Neural progenitor cell (in vitro differentiated cells): ENCODE measurements around the gene LRBA. TPM values are rescaled to one million over a fixed set of nuclear protein-coding genes. Genes with fewer than 3 reads are reported as not detected.

Source experiments
- DNase-seq: peaks from one replicate; pipeline ENCODE4 v3.0.0-alpha.2; 2016; ENCODE audit warnings: low spot score
- H2AFZ ChIP-seq: fragments of 200-600 bp; sonication (generic); replicated peaks from 2 replicates; pipeline ENCODE4 v1.6.1; 2016; ENCODE audit warnings: antibody characterized with exemption
- H3F3A ChIP-seq: fragments of 200-600 bp; sonication (generic); 2 replicates; pipeline ENCODE4 v1.6.1; 2016; ENCODE audit warnings: antibody characterized with exemption, low read depth
- H3K27ac ChIP-seq: fragments of 200-600 bp; sonication (generic); 2 replicates; pipeline ENCODE4 v1.5.1; 2016; ENCODE audit warnings: mild to moderate bottlenecking
- H3K27me3 ChIP-seq: fragments of 200-600 bp; sonication (generic); 2 replicates; pipeline ENCODE4 v1.6.1; 2016; ENCODE audit warnings: mild to moderate bottlenecking, moderate library complexity
- H3K36me3 ChIP-seq: fragments of 200-600 bp; sonication (generic); 2 replicates; pipeline ENCODE4 v1.5.1; 2016
- H3K4me1 ChIP-seq: fragments of 200-600 bp; sonication (generic); 2 replicates; pipeline ENCODE4 v1.6.1; 2016; ENCODE audit warnings: mixed run types
- H3K4me2 ChIP-seq: fragments of 200-600 bp; sonication (generic); 2 replicates; pipeline ENCODE4 v1.6.1; 2016
- H3K4me3 ChIP-seq: fragments of 200-600 bp; sonication (generic); 2 replicates; pipeline ENCODE4 v1.5.1; 2016
- H3K79me2 ChIP-seq: fragments of 200-600 bp; sonication (generic); 2 replicates; pipeline ENCODE4 v1.6.1; 2016; ENCODE audit warnings: low read depth
- H3K9ac ChIP-seq: fragments of 200-600 bp; sonication (generic); 2 replicates; pipeline ENCODE4 v1.6.1; 2016
- H3K9me3 ChIP-seq: fragments of 200-600 bp; sonication (generic); 2 replicates; pipeline ENCODE4 v1.5.1; 2016; ENCODE audit warnings: low read depth
- H4K20me1 ChIP-seq: fragments of 200-600 bp; sonication (generic); 2 replicates; pipeline ENCODE4 v1.6.1; 2016; ENCODE audit warnings: low read depth
- H3K27ac Mint-ChIP-seq: 3 replicates; pipeline ENCODE4 v1.8.0; 2021; ENCODE audit warnings: mixed read lengths
- H3K27me3 Mint-ChIP-seq: 2 replicates; pipeline ENCODE4 v1.8.0; 2022; ENCODE audit warnings: low read depth, mild to moderate bottlenecking, inconsistent platforms, moderate library complexity, mixed read lengths; ENCODE audit not compliant: insufficient read depth
- H3K36me3 Mint-ChIP-seq: 3 replicates; pipeline ENCODE4 v1.8.0; 2021; ENCODE audit warnings: mixed read lengths
- H3K4me1 Mint-ChIP-seq: 3 replicates; pipeline ENCODE4 v1.8.0; 2021; ENCODE audit warnings: mixed read lengths
- H3K4me3 Mint-ChIP-seq: 3 replicates; pipeline ENCODE4 v1.8.0; 2021; ENCODE audit warnings: mild to moderate bottlenecking, moderate library complexity, mixed read lengths
- H3K9me3 Mint-ChIP-seq: 3 replicates; pipeline ENCODE4 v1.8.0; 2020; ENCODE audit warnings: mixed read lengths
- CTCF ChIP-seq: fragments of 200-600 bp; sonication (generic); IDR thresholded peaks from 2 replicates; pipeline ENCODE4 v1.5.1; 2017; ENCODE audit warnings: antibody characterized with exemption, mild to moderate bottlenecking
- EZH2 ChIP-seq: fragments of 200-600 bp; sonication (generic); IDR thresholded peaks from 2 replicates; pipeline ENCODE4 v1.6.1; 2017; ENCODE audit warnings: antibody characterized with exemption, mild to moderate bottlenecking, moderate library complexity
- EZH2phosphoT487 ChIP-seq: fragments of 200-600 bp; sonication (generic); IDR thresholded peaks from 2 replicates; pipeline ENCODE4 v1.6.1; 2017; ENCODE audit warnings: antibody characterized with exemption
- total RNA-seq: library from RNA; depleted of rRNA; stranded (reverse); fragments of >200 nt; gene quantifications from 2 replicates; pipeline ENCODE4 v1.2.3, GENCODE V29; 2015; ENCODE audit warnings: low replicate concordance

The LRBA gene
- total RNA-seq, 1 donor from 2014 or later, result 111 TPM

- Histone ChIP-seq H3K9ac (no peak overlapping the region), H3K27ac (no peak overlapping the region), H3K9me3 (peaks cover 16% of the 10 kb centered on the region), H3F3A (no peaks in the 10 kb centered on the region), H2AFZ (no peak overlapping the region), H3K4me3 (no peak overlapping the region), H3K36me3 (no peaks in the 10 kb centered on the region), H3K79me2 (peaks cover 61% of the 10 kb centered on the region), H3K4me1 (peaks cover 7% of the 10 kb centered on the region), H3K4me2 (no peak overlapping the region), H4K20me1 (no peaks in the 10 kb centered on the region), H3K27me3 (no peaks in the 10 kb centered on the region)
- no peak for DNase-seq
- Mint-ChIP-seq H3K4me1 (no peaks in the 10 kb centered on the region), H3K4me3 (no peak overlapping the region), H3K36me3 (peaks cover 10% of the 10 kb centered on the region), H3K27me3 (peaks cover 2% of the 10 kb centered on the region), H3K27ac (no peak overlapping the region), H3K9me3 (peaks cover 23% of the 10 kb centered on the region)
- TF ChIP-seq EZH2phosphoT487 (no peak), CTCF (no peak), EZH2 (no peak)
These were observed 52.8 kb downstream of the LRBA start for GRCh38 chr4:150962245-150962644.

- peaks cover 17% of the 10 kb centered on the region for H3K36me3 Mint-ChIP-seq
- H3K27ac ChIP-seq, result no peak overlapping the region
- peaks cover 61% of the 10 kb centered on the region for H3K79me2 ChIP-seq
- H3K27me3 ChIP-seq, result no peaks in the 10 kb centered on the region
- H3K9ac ChIP-seq, result no peak overlapping the region
- H3F3A ChIP-seq, result no peaks in the 10 kb centered on the region
- no peak overlapping the region for H3K4me2 ChIP-seq
- H3K9me3 ChIP-seq, result peaks cover 22% of the 10 kb centered on the region
- H3K4me3 Mint-ChIP-seq, result no peak overlapping the region
- no peak overlapping the region for H3K4me3 ChIP-seq
- no peaks in the 10 kb centered on the region for H4K20me1 ChIP-seq
- peaks cover 2% of the 10 kb centered on the region for H3K27me3 Mint-ChIP-seq
- TF ChIP-seq CTCF, result no peak
- no peak for TF ChIP-seq EZH2phosphoT487
- no peak for TF ChIP-seq EZH2
- no peak overlapping the region for H2AFZ ChIP-seq
- H3K4me1 ChIP-seq, result peaks cover 7% of the 10 kb centered on the region
- H3K9me3 Mint-ChIP-seq, result peaks cover 30% of the 10 kb centered on the region
- H3K4me1 Mint-ChIP-seq, result no peaks in the 10 kb centered on the region
- no peak overlapping the region for H3K27ac Mint-ChIP-seq
- no peaks in the 10 kb centered on the region for H3K36me3 ChIP-seq
- DNase-seq, result no peak
These were observed 53.5 kb downstream of the LRBA start for GRCh38 chr4:150961566-150961965.

- no peak for TF ChIP-seq EZH2
- no peak for TF ChIP-seq EZH2phosphoT487
- TF ChIP-seq CTCF, result peak; percentile 39
- DNase-seq, result peak; percentile 16
- Mint-ChIP-seq H3K4me3 (no peak overlapping the region), H3K36me3 (peaks cover 22% of the 10 kb centered on the region), H3K27me3 (peaks cover 2% of the 10 kb centered on the region), H3K9me3 (peaks cover 37% of the 10 kb centered on the region), H3K4me1 (no peaks in the 10 kb centered on the region), H3K27ac (no peak overlapping the region)
- no peak overlapping the region for H3K4me2 ChIP-seq
- H3K79me2 ChIP-seq, result peaks cover 62% of the 10 kb centered on the region
- H3K4me1 ChIP-seq, result peaks cover 7% of the 10 kb centered on the region
- no peaks in the 10 kb centered on the region for H3K27me3 ChIP-seq
- no peak overlapping the region for H3K4me3 ChIP-seq
- H2AFZ ChIP-seq, result no peak overlapping the region
- H3K9me3 ChIP-seq, result peaks cover 29% of the 10 kb centered on the region
- H3F3A ChIP-seq, result no peaks in the 10 kb centered on the region
- no peak overlapping the region for H3K9ac ChIP-seq
- no peak overlapping the region for H3K27ac ChIP-seq
- H3K36me3 ChIP-seq, result peaks cover 6% of the 10 kb centered on the region
- no peaks in the 10 kb centered on the region for H4K20me1 ChIP-seq
These were observed 54.3 kb downstream of the LRBA start for GRCh38 chr4:150960818-150961217.
